ENCODE results near the gene SELENON.

The SELENON gene

DNA sequence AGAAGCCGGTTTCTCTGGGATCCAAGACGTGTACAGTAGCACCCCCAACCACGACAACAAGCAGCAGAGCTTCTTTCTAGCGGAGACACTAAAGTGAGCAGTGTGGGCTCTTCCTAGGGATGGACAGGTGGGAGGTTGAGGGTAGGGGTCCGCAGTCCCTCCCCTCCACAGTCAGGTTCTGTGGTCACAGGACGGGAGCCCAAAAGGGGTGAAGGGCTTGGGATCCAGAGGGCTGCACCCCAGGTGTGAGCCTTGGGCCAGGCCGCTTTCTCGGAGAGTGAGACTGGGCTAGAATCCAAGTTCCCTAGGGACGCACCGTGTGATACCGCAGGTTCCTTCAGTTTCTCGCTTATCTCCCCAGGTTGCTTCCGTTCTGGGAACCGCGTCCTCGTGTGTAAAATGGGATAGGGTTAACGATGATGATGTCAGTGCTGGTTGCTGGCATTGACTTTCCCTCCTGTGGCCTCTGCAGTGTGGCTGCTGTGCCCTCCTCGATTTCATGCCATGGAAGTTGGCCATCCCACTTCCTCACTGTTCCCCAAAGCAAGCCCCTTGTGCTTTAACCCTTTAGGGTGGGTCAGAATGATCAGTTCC lies 17.3 kb upstream of the SELENON start (continued):
- no peak for TF ChIP-seq SALL2 (tag by site-specific recombination; IDR thresholded peaks at IDR 0.05; ENCODE audit: borderline replicate concordance)
- TF ChIP-seq ZNF600 (tag by site-specific recombination; IDR thresholded peaks at IDR 0.05), result peak; percentile 93
- TF ChIP-seq ZNF169 (tag by site-specific recombination; IDR thresholded peaks at IDR 0.05), result no peak
- TF ChIP-seq ZXDB (tag by site-specific recombination; IDR thresholded peaks at IDR 0.05), result peak; percentile 69
- no peak for TF ChIP-seq ZNF544 (tag by site-specific recombination; IDR thresholded peaks at IDR 0.05)
- peak; percentile 73; the same call in 1 of the 2 replicates for TF ChIP-seq ZNF843 (tag by site-specific recombination; IDR thresholded peaks at IDR 0.05)
- TF ChIP-seq ZSCAN23 (tag by site-specific recombination; IDR thresholded peaks at IDR 0.05), result 0 out of 2 replicates have a peak, but pooled peaks have one; percentile 48
- TF ChIP-seq ZNF776 (tag by site-specific recombination; IDR thresholded peaks at IDR 0.05; ENCODE audit: borderline replicate concordance), result no peak
- TF ChIP-seq OSR2 (tag by site-specific recombination; IDR thresholded peaks at IDR 0.05), result peak; percentile 98
- no peak for TF ChIP-seq ZNF624 (tag by site-specific recombination; IDR thresholded peaks at IDR 0.05)
- TF ChIP-seq ZNF837 (tag by site-specific recombination; IDR thresholded peaks at IDR 0.05), result no peak
- TF ChIP-seq ZNF214 (tag by site-specific recombination; IDR thresholded peaks at IDR 0.05; ENCODE audit: borderline replicate concordance), result no peak
- TF ChIP-seq, protein P1, sequence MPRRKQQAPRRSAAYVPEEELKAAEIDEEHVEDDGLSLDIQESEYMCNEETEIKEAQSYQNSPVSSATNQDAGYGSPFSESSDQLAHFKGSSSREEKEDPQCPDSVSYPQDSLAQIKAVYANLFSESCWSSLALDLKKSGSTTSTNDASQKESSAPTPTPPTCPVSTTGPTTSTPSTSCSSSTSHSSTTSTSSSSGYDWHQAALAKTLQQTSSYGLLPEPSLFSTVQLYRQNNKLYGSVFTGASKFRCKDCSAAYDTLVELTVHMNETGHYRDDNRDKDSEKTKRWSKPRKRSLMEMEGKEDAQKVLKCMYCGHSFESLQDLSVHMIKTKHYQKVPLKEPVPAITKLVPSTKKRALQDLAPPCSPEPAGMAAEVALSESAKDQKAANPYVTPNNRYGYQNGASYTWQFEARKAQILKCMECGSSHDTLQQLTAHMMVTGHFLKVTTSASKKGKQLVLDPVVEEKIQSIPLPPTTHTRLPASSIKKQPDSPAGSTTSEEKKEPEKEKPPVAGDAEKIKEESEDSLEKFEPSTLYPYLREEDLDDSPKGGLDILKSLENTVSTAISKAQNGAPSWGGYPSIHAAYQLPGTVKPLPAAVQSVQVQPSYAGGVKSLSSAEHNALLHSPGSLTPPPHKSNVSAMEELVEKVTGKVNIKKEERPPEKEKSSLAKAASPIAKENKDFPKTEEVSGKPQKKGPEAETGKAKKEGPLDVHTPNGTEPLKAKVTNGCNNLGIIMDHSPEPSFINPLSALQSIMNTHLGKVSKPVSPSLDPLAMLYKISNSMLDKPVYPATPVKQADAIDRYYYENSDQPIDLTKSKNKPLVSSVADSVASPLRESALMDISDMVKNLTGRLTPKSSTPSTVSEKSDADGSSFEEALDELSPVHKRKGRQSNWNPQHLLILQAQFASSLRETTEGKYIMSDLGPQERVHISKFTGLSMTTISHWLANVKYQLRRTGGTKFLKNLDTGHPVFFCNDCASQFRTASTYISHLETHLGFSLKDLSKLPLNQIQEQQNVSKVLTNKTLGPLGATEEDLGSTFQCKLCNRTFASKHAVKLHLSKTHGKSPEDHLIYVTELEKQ (tag by site-specific recombination; IDR thresholded peaks at IDR 0.05; ENCODE audit: borderline replicate concordance), result peak; percentile 32; the same call in 1 of the 2 replicates
- TF ChIP-seq ZNF48 (tag by site-specific recombination; IDR thresholded peaks at IDR 0.05), result no peak
- TF ChIP-seq ZNF121 (tag by site-specific recombination; IDR thresholded peaks at IDR 0.05), result no peak
- no peak for TF ChIP-seq ZNF221 (tag by site-specific recombination; IDR thresholded peaks at IDR 0.05; ENCODE audit: borderline replicate concordance)
- no peak for TF ChIP-seq ZNF10 (tag by site-specific recombination; IDR thresholded peaks at IDR 0.05)
- TF ChIP-seq, protein P2, sequence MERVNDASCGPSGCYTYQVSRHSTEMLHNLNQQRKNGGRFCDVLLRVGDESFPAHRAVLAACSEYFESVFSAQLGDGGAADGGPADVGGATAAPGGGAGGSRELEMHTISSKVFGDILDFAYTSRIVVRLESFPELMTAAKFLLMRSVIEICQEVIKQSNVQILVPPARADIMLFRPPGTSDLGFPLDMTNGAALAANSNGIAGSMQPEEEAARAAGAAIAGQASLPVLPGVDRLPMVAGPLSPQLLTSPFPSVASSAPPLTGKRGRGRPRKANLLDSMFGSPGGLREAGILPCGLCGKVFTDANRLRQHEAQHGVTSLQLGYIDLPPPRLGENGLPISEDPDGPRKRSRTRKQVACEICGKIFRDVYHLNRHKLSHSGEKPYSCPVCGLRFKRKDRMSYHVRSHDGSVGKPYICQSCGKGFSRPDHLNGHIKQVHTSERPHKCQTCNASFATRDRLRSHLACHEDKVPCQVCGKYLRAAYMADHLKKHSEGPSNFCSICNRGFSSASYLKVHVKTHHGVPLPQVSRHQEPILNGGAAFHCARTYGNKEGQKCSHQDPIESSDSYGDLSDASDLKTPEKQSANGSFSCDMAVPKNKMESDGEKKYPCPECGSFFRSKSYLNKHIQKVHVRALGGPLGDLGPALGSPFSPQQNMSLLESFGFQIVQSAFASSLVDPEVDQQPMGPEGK (tag by site-specific recombination; IDR thresholded peaks at IDR 0.05), result peak; percentile 61
- no peak for TF ChIP-seq GFI1B (tag by site-specific recombination; IDR thresholded peaks at IDR 0.05)
- no peak for TF ChIP-seq ZNF623 (tag by site-specific recombination; IDR thresholded peaks at IDR 0.05)
- TF ChIP-seq ZNF311 (tag by site-specific recombination; IDR thresholded peaks at IDR 0.05; ENCODE audit: borderline replicate concordance), result no peak
- TF ChIP-seq HOXC10 (CRISPR knock-in tag; IDR thresholded peaks at IDR 0.05), result no peak
- no peak for TF ChIP-seq ZFHX2 (tag by site-specific recombination; conservative IDR thresholded peaks at IDR 0.05)
- peak; percentile 24; the same call in 1 of the 2 replicates for TF ChIP-seq ZNF391 (tag by site-specific recombination; IDR thresholded peaks at IDR 0.05; ENCODE audit: borderline replicate concordance, low read depth)
- TF ChIP-seq ZNF610 (tag by site-specific recombination; IDR thresholded peaks at IDR 0.05; ENCODE audit: borderline replicate concordance), result no peak
- TF ChIP-seq, protein P3, sequence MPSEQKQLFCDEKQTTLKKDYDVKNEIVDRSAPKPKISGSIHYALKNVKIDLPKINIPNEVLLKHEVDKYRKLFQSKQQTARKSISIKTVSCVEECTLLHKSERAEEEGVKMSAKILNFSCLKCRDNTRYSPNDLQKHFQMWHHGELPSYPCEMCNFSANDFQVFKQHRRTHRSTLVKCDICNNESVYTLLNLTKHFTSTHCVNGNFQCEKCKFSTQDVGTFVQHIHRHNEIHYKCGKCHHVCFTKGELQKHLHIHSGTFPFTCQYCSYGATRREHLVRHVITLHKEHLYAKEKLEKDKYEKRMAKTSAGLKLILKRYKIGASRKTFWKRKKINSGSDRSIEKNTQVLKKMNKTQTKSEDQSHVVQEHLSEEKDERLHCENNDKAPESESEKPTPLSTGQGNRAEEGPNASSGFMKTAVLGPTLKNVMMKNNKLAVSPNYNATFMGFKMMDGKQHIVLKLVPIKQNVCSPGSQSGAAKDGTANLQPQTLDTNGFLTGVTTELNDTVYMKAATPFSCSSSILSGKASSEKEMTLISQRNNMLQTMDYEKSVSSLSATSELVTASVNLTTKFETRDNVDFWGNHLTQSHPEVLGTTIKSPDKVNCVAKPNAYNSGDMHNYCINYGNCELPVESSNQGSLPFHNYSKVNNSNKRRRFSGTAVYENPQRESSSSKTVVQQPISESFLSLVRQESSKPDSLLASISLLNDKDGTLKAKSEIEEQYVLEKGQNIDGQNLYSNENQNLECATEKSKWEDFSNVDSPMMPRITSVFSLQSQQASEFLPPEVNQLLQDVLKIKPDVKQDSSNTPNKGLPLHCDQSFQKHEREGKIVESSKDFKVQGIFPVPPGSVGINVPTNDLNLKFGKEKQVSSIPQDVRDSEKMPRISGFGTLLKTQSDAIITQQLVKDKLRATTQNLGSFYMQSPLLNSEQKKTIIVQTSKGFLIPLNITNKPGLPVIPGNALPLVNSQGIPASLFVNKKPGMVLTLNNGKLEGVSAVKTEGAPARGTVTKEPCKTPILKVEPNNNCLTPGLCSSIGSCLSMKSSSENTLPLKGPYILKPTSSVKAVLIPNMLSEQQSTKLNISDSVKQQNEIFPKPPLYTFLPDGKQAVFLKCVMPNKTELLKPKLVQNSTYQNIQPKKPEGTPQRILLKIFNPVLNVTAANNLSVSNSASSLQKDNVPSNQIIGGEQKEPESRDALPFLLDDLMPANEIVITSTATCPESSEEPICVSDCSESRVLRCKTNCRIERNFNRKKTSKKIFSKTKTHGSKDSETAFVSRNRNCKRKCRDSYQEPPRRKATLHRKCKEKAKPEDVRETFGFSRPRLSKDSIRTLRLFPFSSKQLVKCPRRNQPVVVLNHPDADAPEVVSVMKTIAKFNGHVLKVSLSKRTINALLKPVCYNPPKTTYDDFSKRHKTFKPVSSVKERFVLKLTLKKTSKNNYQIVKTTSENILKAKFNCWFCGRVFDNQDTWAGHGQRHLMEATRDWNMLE (tag by site-specific recombination; conservative IDR thresholded peaks at IDR 0.05; ENCODE audit: low read depth), result no peak
- TF ChIP-seq ZNF266 (tag by site-specific recombination; IDR thresholded peaks at IDR 0.05; ENCODE audit: low read depth), result no peak
- TF ChIP-seq ZNF16 (tag by site-specific recombination; IDR thresholded peaks at IDR 0.05; ENCODE audit: low read depth), result no peak
- TF ChIP-seq GLIS1 (tag by site-specific recombination; IDR thresholded peaks at IDR 0.05), result peak; percentile 95

Data from HEK293 (cell line).